NCI-H1417 (cell line): ENCODE measurements around the gene GIMAP6.
A peak's percentile ranks its signal among the peaks of the same experiment; 100 is the strongest.
"Not testable (repeated sequence)": the region's sequence is repeated elsewhere in the genome, so short reads cannot be mapped to it uniquely, and the experiment has no call there.

Experiments used
- DNase-seq, 3 experiments: peaks; one replicate each; lab custom pipeline; 2025; lab: John Stamatoyannopoulos, UW

The GIMAP6 gene

DNA sequence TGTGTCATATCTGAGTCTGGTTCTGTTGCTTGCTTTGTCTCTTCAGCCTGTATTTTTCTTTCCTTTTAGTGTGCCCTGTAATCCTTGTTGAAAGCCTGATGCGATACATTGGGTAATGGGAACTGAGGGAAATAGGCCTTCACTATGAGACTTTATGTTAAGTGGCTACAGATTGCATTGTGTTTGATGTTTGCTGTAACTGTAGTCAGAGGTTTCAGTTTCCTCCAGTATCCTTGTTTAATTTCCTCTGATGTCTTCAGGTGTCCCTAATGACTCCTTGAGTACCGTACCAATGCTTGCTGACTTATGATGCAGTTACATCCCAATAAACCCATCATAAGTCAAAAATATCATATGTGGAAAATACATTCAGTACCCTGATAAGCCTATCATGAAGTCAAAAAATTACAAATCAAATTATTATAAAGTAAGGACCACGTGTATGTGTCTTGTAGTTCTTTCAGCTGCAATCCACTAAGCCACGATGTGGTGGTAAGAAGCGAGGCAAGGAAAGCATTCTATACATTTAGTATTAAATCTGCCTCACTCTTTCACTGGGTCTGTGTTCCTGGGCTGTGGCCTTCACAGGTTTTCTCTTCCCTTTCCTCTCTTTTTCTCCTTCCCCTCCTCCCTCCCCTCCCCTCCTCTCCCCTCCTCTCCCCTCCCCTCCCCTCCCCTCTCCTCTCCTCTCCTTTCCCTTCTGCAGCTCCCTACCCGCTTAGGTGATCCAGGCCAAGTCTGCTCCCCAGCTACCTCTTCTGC lies 13.3 kb upstream of the GIMAP6 start:
- DNase-seq: no peak

DNA sequence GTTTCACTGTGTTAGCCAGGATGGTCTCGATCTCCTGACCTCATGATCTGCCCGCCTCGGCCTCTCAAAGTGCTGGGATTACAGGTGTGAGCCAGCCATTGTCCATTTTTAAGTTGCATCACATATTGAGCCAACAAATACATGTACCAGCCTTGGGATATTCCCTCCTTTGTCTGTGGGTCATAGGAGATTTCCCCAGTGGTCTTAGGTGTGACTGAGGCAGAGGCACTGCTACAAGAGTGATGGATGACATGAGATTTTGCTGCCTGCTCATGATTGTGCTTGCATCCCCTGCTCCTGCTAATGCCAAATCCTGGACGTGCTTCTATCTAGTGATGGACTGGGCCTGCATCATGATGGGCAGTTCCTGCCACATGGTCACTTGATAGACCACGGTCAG lies 10.7 kb upstream of the GIMAP6 start:
- DNase-seq: no peak

DNA sequence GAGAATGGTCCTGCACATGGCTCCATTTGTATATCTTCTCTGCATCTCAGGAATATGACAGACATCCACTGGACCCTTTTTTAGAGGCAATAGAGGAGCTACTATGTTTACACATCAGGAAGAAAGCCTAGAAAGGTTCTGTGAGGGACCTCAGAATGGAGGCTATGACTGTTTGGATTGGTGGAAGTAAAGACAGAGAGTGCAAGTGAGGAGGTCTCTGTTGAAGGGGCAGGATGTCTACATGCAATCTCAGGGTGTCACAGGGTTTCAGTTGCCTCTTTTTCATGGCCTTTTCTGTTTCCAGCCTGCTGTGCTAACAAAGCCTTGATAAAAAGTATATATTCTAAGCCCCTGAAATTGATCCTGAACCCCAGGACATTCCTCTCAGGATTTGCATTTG lies 9.7 kb upstream of the GIMAP6 start:
- no peak for DNase-seq

DNA sequence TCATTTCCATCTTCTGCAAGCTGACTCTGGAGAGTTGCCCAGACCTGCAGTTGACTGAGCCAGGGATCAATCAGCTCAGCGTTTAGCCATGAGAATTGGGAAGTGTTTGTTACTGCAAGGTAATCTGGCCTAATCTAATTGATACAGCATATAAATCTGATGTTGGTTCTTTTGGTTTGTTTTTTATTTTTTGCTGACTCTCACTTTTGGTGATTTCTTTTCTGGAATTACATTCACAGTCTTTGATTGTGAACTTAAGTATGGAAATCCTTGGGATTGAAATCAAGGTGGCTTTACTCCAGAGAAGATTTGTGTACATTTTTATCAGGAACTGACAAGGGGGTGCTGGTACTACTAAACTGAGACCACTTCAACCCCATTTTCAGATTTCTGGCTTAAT lies 1.7 kb upstream of the GIMAP6 start:
- no peak for DNase-seq

DNA sequence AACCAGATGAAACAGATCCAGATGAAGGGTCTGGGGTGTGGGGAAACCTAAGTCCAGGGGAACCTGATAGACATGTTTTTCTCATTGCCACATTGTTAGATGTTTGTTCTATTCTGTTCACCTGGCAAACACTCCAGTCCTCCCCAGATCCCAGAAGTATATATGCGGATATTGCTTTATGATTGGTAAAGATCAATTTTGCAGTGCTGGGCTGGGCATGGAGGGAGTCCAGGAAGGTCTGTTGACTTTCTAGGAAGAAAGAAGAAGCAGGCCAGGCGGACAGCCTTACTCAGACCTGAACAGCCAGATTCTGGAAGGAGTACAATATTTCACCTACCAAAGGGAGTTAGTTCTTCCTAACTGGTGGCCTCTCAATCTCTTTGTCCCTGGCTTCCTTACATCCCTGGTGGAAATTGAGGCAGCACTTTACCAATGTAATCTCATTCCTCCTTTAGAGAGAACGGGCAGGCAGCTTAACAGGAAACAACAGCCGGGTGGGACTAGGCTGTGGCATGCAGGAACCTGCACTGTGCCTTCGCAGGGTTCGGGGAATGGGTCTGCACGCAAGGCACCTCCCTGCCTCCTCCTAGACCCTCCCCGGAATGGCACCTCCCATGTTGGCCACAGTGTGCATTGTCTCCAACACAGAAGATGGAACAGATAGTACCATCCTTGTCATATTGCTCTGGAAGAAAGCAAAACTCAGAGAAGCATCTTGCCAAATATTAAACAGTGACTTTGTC lies 930 bp downstream of the GIMAP6 start:
- no peak for DNase-seq

DNA sequence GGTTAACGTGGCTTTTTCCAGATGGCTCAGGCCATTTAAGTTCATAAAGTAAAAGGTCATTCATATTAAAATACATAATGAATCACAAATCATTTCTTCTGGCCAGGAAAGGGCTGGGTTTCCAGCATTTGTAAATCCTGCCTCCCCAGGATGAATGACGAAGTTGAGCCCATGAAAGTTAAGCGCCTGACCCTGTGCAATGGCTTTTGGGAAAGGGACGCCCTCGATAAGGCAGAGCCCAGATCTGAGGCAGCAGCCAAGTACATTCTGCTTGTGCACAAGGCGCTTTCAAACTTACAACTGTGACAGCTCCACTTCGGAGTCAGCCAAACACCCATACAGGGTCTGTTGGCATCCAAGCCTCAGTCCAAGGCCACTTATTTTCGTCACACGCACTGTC lies 2.8 kb downstream of the GIMAP6 start:
- no peak for DNase-seq

DNA sequence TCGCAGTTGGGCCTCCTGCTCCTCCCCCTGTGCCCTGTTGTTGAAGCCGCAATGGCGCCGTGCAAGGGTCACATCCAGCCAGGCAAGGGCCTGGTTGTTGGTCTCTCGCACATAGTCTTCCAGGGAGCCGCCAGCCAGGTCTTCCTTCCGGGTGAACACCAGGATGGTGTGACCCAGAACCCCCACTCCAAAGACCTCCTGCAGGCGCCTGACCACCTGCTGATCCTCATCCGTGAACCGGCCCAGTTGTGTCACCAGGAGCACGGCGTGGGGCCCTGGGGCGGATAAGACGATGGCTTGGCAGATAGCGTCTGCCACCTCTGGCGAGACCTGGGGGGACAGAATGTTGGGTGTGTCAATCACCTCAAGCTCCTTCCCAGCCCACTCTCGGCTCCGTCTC lies 4.2 kb downstream of the GIMAP6 start:
- DNase-seq: no peak

DNA sequence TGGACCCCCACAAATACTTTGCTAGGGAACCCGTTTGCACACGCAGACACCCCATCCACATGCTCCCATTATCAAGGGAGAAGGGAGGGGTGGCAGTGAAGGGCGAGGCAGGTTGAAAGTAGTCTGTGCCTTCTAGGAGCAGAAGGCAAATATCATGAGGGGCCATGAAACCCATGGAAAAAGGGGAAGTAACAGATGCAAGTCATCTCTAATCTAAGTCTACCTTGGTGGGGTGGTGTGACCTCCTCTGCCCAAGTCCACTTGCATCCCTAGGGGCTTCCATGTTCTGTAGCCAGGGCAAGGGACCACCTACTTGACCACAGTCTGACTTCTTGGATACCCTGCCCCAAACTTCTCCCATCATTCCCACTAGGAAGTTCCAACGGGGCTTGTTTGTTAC lies 5.5 kb downstream of the GIMAP6 start:
- DNase-seq: no peak

DNA sequence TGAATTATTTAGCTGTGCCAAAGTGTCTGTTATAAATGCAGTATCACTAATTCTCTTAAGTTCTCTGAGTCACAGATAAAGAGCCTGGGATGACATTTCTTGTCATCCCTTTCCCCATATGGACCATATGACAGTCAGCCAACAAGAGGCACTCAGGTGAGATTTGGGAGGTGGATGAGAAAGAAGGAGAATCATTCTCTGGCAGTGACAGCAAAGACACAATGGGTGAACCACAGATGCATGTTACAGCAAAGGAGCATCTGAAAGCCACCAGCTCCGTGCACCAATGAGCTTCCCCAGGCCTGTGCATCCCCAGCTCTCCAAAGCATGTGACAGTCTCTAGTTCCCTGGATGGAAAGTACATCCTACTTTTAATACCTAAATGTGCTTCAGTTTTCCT lies 10.8 kb downstream of the GIMAP6 start:
- DNase-seq: no peak

DNA sequence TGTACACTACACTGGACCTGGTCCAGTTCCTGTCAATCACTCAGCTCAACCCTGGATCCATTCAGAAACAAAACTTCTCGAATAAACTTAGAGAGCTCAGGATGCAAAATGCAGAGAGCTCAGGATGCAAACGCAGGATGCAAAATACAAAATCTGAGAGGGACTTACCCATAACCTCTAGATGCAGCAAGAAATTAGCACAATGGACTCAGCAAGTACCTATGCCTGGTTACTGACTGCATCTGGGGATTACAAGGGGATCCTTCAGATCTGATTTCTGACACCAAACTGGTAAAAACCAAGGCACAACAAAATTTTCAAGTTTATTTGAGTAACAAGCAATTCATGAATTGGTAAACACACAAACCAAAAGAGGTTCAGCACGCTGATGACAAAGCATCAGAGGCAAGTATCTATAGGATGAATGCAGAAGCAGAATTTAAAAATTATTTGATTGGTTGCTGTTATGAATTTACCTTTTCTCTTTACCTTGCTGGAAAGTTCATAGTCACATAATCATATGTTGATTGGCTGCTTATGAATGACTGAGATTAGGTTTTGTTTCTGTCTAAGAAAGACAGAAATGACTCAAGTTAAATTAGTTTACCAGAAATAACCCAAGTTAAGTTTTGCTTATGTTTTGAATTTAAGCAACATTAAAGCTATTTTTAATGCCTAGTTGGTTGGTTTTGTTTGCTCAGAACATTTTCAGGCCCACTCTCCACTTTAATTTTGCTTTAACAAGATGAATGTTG lies 11.4 kb downstream of the GIMAP6 start:
- DNase-seq: no peak

DNA sequence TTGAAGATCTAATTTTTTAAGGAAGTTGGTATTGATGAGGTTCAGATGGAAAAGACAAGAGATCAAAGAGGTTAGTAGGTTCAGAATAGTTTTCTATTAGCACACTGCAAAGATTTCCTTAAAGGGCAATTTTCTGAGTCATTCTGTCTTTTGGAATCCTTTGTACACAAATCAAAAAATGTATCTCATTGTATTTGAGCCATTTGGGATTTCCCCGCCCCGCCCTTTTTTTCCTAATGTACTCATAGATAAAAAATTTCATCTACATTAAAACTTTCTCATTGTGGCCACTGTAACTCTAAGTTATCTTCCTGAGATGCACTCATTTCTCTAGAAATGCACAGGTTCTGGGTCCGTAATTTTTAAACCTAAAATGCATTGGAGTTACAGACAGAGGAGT lies 12.1 kb downstream of the GIMAP6 start:
- no peak for DNase-seq

DNA sequence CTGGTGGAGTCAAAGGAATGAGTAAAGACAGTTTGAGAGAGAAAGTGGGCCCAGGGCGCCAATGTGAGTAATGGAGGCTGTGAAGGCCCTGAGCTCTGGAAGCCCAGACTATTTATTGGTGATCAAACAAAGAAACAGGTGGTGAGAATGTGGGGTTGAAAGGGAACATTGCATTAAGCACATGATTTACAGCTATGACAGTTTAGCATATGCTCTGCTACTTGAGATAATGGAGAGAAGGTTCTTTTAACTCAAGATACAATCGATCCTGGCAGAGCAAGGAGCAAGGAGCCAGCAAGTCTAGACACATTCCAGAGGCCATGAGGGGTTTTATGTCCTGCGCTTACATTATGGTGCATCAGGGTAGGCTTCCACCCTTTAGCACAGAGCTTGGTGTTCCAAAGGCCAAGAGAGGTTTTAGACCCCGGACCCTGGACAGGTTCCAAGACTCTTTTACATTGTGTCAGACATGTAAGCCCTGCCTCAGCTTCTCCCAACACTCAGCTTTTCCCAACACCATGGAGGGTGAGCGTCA lies 16.9 kb downstream of the GIMAP6 start:
- DNase-seq: peak in 2 of 3 experiments; percentile 19 to 23

DNA sequence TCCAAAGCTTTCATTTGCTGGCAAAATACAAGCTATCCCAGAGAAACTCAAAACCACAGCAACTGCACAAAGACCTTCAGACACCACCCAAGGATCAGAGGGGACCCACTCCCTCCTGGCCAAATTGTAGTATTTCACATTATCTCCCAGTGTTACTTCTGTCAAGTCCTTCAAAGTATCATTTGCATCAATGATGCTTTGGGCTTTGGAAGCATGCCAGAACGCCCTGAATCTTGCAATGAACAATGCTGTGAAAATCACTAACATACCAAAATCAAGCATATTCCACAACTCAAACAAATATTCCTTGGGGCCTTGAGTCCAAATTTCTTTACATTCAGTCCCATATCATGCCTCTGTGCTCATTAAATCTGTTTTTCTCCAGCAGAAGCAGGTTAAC lies 17.8 kb downstream of the GIMAP6 start:
- DNase-seq: not testable (repeated sequence)

DNA sequence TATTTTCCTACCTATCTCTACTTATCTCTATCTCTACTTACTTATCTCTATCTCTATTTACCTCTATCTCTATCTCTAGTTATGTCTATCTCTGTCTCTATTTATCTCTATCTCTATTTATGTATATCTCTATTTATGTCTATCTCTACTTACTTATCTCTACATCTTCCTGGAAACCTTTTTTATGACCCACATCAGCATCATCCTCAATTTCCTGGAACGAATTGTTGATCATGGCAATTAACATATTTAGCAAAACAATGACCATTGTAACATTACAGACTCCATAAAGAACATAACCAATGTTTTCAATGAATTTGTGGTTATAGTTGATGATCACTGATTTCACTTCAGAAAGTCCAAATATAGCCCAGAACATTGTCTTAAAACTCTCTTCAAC lies 18.3 kb downstream of the GIMAP6 start:
- no peak for DNase-seq

DNA sequence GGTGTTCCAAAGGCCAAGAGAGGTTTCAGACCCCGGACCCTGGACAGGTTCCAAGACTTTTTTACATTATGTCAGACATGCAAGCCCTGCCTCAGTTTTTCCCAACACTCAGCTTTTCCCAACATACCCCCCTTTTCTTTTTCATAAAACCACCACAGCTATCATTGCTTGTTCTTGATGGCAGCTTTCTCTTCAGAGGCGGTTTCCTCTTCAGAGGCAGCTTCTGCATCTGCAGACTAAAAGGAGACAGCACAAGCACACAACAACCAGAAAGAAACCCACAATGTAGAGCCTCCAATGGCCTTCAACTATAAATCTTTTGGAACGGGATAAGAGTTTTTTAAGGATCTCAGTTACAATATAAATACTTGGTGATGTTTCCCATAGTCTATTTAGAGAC lies 19.3 kb downstream of the GIMAP6 start:
- DNase-seq: no peak

DNA sequence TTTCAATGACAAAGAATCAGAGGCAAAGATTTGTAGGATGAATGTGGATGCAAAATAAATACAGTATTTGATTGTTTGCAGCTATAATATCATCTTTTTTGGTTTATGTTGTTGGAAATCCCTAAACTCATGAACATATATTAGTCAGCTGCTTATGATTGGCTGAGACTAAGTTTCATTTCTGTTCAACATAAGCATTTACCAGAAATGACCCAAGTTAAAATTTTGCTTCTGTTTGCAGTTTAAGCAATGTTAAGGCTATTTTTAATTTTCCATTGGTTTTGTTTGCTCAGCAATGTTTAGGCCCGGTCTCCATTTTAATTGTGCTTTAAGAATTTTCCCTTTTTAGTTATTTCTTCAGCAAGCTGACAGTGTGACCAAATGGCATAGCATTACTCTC lies 22.0 kb downstream of the GIMAP6 start:
- no peak for DNase-seq

DNA sequence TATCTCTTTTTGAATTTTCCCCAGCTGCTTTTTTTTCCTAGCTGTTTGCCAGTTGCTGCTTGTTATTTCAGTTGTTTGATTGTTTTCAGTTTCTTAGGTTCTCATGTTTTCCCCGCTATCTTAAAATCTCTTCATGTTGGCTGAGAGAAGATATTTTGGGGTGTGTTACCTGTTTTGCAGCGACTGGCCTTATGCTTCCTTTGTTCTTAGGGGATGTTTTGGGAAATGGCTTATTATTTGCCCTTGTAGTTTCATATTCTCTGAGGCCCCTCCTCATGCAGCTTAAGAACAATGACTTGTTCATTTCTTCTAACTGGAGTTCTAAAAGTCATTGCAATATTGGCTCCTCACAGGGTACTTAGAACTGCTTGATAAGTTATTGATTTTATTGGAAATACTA lies 28.6 kb downstream of the GIMAP6 start:
- not testable (repeated sequence) for DNase-seq

DNA sequence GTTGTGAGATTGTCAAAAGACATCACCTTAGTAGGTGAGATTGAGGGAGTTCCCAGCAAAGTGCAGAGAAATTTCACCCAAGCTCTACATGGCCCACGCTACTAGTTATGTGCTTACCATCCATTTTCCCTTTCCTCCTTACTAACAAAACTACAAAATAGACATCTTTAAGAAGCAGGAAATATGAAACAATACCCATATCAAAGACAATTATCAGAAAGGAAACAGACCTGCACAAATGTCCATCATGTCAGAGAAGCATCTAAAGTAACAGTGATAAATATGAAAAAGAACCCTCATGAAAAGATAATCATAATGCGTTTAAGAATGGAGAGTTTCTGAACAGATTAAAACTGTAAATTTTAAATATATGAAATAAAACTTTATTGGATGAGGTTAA lies 36.8 kb downstream of the GIMAP6 start:
- no peak for DNase-seq

DNA sequence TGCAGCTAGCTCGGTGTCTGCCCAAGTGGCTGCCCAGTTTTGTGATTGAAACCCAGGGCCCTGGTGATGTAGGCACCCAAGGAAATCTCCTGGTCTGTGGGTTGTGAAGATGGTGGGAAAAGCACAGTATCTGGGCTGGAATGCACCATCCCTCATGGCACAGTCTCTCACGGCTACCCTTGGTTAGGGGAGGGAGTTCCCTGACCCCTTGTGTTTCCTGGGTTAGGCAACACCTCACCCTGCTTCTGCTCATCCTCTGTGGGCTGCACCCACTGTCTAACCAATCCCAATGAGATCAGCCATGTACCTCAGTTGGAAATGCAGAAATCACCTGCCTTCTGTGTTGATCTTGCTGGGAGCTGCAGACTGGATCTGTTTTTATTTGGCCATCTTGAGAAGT lies 37.4 kb downstream of the GIMAP6 start:
- no peak for DNase-seq

DNA sequence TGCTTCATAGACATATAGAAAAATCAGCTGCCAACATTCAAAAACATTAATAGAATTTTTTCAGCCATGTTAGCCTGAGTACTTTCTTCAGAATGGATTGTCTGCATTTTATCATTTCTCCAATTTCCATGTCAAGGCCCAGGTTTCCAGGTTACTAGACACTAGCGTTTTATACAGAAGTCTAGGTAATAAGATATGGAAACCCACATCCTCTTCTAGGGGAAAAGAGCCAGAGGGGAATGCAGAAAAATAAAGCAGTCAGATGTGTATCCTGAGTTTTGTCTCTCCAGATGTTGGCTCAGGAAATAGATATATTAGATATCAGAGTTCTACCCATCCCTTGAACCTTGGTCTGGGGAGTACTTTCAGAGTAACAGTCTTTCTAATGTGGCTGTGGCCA lies 44.6 kb downstream of the GIMAP6 start:
- no peak for DNase-seq

DNA sequence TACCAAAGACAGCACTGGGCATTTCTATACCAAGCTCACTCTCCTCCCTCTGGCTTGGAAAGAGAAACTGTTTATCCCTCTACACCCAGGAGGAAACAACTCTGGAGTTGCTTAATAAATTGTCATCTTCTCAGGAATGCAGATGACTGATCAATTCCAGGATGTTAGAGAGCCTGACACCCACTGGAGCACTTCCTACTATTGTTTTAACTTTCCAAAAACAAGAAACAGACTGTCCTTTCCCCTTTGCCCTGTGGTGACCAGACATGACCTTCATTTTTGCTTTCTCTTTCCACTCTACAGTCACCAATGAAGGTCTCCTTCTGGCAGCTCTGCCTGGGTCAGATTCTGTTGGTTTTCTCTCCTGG lies 45.4 kb downstream of the GIMAP6 start:
- DNase-seq: no peak

DNA sequence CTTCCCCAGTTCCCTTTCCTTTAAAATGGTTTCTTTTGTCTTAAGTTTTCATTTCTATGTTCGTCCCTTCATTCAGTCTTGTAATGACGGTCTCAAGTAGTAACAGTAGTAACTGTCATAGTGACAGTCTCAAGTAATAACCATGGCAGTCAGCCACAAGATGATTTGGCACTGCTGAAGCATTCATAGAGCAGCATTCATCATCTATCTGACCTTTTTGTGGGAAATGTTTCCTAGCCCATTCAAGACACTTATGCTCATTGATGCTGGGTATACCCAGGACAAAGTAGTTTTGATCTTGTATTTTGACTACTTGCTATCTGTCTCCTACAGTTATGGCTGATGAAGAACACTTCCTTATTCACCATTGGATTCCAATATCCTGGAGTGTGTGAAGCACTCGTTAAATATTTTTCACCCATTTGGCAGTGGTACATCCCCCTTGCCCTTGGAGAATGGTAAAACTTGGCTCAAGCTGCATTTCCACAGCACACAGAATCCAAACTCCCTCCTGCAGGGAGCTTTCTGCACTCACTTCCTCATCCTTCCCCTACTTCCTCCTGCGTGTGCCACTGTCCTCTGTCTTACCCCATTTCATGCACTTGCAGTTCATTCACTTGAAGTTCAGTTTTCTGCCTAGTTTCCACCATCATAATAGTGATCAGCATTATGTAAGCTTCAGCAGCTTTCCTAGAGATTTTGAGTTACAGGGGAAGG lies 46.0 kb downstream of the GIMAP6 start:
- DNase-seq: no peak
